Panc1 (cell line): ENCODE data around the gene ATP6V0B. TPM values are rescaled to one million over a fixed set of nuclear protein-coding genes. Genes with fewer than 3 reads are reported as not detected.
A peak's percentile ranks its signal among the peaks of the same experiment; 100 is the strongest.

Source experiments
- ATAC-seq: fragments of 200-7000 bp; cut with Tn5 transposase; 2 replicates; pipeline ENCODE4 v1.9.1; 2020; ENCODE audit warnings: mild to moderate bottlenecking, moderate library complexity
- BruUV-seq: library from RNA; stranded (reverse); fragments of 400-500 nt; replicated peaks from 2 replicates; lab custom pipeline; 2021; lab: Mats Ljungman, UMichigan
- CTCF ChIA-PET: fragments of 300-600 bp; sonication (Branson Sonifier 250); formaldehyde crosslinking; loops from one replicate; lab custom pipeline; 2022; ENCODE audit warnings: antibody characterized with exemption; lab: Charles Lee
- POLR2A ChIA-PET: fragments of 300-600 bp; sonication (Branson Sonifier 250); formaldehyde crosslinking; loops from one replicate; lab custom pipeline; 2022; ENCODE audit warnings: antibody characterized with exemption; lab: Charles Lee
- DNase-seq: peaks from one replicate; pipeline ENCODE4 v3.0.0-alpha.2; 2010; ENCODE audit warnings: low read depth, low spot score
- H3K27ac ChIP-seq: 2 replicates; pipeline ENCODE4 v1.5.1; 2011; ENCODE audit warnings: mild to moderate bottlenecking, low read length, inconsistent platforms
- H3K27me3 ChIP-seq: fragments of 200-500 bp; sonication (Bioruptor generic); 2 replicates; pipeline ENCODE4 v1.6.0; 2014; ENCODE audit warnings: low read length, inconsistent platforms; ENCODE audit not compliant: control insufficient read depth, insufficient read depth
- H3K36me3 ChIP-seq: fragments of 200-500 bp; sonication (Bioruptor generic); 2 replicates; pipeline ENCODE4 v1.5.1; 2014; ENCODE audit warnings: inconsistent platforms, mild to moderate bottlenecking, low read length, moderate library complexity; ENCODE audit not compliant: control insufficient read depth, insufficient read depth
- H3K4me1 ChIP-seq: 2 replicates; pipeline ENCODE4 v1.5.1; 2011; ENCODE audit warnings: inconsistent platforms, mild to moderate bottlenecking, low read length, moderate library complexity; ENCODE audit not compliant: control insufficient read depth, insufficient read depth
- H3K4me3 ChIP-seq, 2 experiments: 2 replicates each; pipeline ENCODE4 v1.5.1; 2011 to 2012; ENCODE audit warnings: low read depth in 2 of 2, low read length in 2 of 2, mild to moderate bottlenecking in 2 of 2, inconsistent platforms in 1 of 2, moderate library complexity in 1 of 2
- H3K9me3 ChIP-seq: fragments of 200-500 bp; sonication (Bioruptor generic); 2 replicates; pipeline ENCODE4 v1.5.1; 2014; ENCODE audit warnings: low read depth, mild to moderate bottlenecking, inconsistent platforms, low read length, moderate library complexity; ENCODE audit not compliant: control insufficient read depth, insufficient read depth
- CTCF ChIP-seq: fragments of 450-650 bp; IDR thresholded peaks from 2 replicates; pipeline ENCODE4 v1.5.1; 2017; ENCODE audit warnings: mild to moderate bottlenecking
- POLR2AphosphoS5 ChIP-seq: IDR thresholded peaks from 2 replicates; pipeline ENCODE4 v1.6.1; 2012; ENCODE audit warnings: mild to moderate bottlenecking, low read depth, low read length, moderate library complexity
- REST ChIP-seq, 2 experiments: IDR thresholded peaks; 2 replicates each; pipeline ENCODE4 v1.6.1; 2011 to 2012; ENCODE audit warnings: low read depth in 2 of 2, control low read depth in 1 of 2, low read length in 1 of 2, mild to moderate bottlenecking in 1 of 2, moderate library complexity in 1 of 2; ENCODE audit not compliant: insufficient read depth in 1 of 2
- SIN3A ChIP-seq: IDR thresholded peaks from 2 replicates; pipeline ENCODE4 v1.6.1; 2012; ENCODE audit warnings: low read depth, mild to moderate bottlenecking, low read length, moderate library complexity, borderline replicate concordance; ENCODE audit not compliant: insufficient read depth
- TCF7L2 ChIP-seq: IDR thresholded peaks from 2 replicates; pipeline ENCODE4 v1.6.1; 2011; ENCODE audit warnings: mild to moderate bottlenecking, low read depth, low read length, inconsistent platforms
- in situ Hi-C: cut with HindIII; loops from 2 replicates; pipeline ENCODE4 v1.10.0; 2016; ENCODE audit warnings: low sequenced_read_pairs, low pct_unique_long_range_greater_than_20kb
- intact Hi-C: fragments of 100-400 bp; cut with micrococcal nuclease; formaldehyde crosslinking; loops from one replicate; pipeline ENCODE4 v1.10.0; 2022; ENCODE audit not compliant: unreplicated experiment
- total RNA-seq: library from RNA; stranded (reverse); gene quantifications from one replicate; pipeline ENCODE4 v1.2.1, GENCODE V29; 2021; ENCODE audit not compliant: unreplicated experiment

ATP6V0B gene
- total RNA-seq, 1 experiment from 2014 or later = 134 TPM

- in situ Hi-C loops = no loop called here
- Histone ChIP-seq H3K4me1 (peaks cover 21% of the 10 kb centered on the region), H3K27me3 (no peaks in the 10 kb centered on the region), H3K36me3 (peaks cover 9% of the 10 kb centered on the region; the same call in 1 of the 2 replicates), H3K27ac (peak overlapping the region; percentile 95), H3K9me3 (no peaks in the 10 kb centered on the region), H3K4me3 (peak overlapping the region; percentile 99 to 100)
- intact Hi-C loops = no loop called here
- no TSS peak for BruUV-seq
- no peak for TF ChIP-seq CTCF
- TF ChIP-seq SIN3A = no peak
- no peak for TF ChIP-seq REST (IDR thresholded peaks at IDR 0.05; ENCODE audit: insufficient read depth in 1 of 2, low read depth in 2 of 2, low read length in 1 of 2)
- TF ChIP-seq TCF7L2 = no peak
- TF ChIP-seq POLR2AphosphoS5 = no peak
- ATAC-seq (no peak), DNase-seq (no peak)
- ChIA-PET CTCF (no interaction called here), POLR2A (no interaction called here)
Observed at GRCh38 chr1:43970911-43971310, 3.8 kb upstream of the ATP6V0B start.

GRCh38 chr1:43971336-43971980, 3.3 kb upstream of the ATP6V0B start:
- CTCF ChIA-PET = no interaction called here
- peak overlapping the region in 1 of 2 experiments; percentile 99; a peak in 1 of 4 replicates for H3K4me3 ChIP-seq
- no peaks in the 10 kb centered on the region for H3K27me3 ChIP-seq
- peaks cover 27% of the 10 kb centered on the region for H3K4me1 ChIP-seq
- BruUV-seq = no TSS peak
- POLR2A ChIA-PET = no interaction called here
- no peaks in the 10 kb centered on the region for H3K9me3 ChIP-seq
- H3K27ac ChIP-seq = no peak overlapping the region
- in situ Hi-C loops = no loop called here
- DNase-seq = no peak
- TF ChIP-seq TCF7L2 (no peak), REST (IDR thresholded peaks at IDR 0.05; ENCODE audit: insufficient read depth in 1 of 2, low read depth in 2 of 2, low read length in 1 of 2) (no peak), SIN3A (no peak), CTCF (no peak), POLR2AphosphoS5 (no peak)
- no peak for ATAC-seq
- H3K36me3 ChIP-seq = peaks cover 9% of the 10 kb centered on the region; the same call in 1 of the 2 replicates
- intact Hi-C loops = no loop called here
